Fibroblast of villous mesenchyme (primary cell): ENCODE data around the gene CHGA. TPM values are rescaled to one million over a fixed set of nuclear protein-coding genes. Genes with fewer than 3 reads are reported as not detected.

Source experiments
- DNase-seq: peaks from one replicate; pipeline ENCODE4 v3.0.0-alpha.2; 2010; ENCODE audit warnings: low read depth
- H3K4me3 ChIP-seq: 2 replicates; pipeline ENCODE4 v1.5.1; 2011; ENCODE audit warnings: low read depth, mild to moderate bottlenecking, low read length
- total RNA-seq: library from RNA; depleted of rRNA; stranded (reverse); fragments of >200 nt; gene quantifications from 2 replicates; pipeline ENCODE4 v1.2.3, GENCODE V29; 2012
- TF ChIP-seq, protein P1 (sequence below): IDR thresholded peaks from 2 replicates; pipeline ENCODE4 v1.5.1; 2012; ENCODE audit warnings: low read depth, mild to moderate bottlenecking, low read length; ENCODE audit not compliant: insufficient read depth

The CHGA gene
- total RNA-seq, 1 donor: not detected

DNA sequence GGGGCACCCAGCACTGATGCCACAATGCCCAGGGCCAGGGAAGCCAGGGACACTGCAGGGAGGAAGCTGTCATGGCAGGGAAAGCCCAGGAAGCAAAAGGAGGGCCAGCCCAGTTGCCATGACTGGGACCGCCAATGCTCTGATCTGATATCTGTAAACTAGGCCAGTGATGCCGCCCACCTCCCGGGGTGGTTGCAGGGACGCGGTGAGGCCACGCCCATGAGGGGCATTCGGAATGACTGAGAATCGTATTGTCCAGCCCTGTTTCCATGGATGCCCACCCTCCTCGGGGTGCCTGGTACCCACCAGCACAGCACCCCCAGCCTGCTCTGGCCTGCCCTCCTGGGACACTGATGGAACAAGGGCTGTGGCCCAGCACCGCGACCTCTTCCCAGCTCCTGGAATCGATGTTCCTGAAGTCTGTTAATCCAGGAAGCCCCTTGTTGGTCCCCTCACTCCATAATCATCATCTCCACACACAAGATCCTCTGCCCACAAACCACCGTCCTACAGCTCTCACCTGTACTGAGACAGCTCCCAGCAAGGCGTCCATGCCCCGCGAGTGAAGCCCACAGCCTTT, 48.7 kb downstream of the CHGA start:
- no peak for DNase-seq
- TF ChIP-seq, protein P1, sequence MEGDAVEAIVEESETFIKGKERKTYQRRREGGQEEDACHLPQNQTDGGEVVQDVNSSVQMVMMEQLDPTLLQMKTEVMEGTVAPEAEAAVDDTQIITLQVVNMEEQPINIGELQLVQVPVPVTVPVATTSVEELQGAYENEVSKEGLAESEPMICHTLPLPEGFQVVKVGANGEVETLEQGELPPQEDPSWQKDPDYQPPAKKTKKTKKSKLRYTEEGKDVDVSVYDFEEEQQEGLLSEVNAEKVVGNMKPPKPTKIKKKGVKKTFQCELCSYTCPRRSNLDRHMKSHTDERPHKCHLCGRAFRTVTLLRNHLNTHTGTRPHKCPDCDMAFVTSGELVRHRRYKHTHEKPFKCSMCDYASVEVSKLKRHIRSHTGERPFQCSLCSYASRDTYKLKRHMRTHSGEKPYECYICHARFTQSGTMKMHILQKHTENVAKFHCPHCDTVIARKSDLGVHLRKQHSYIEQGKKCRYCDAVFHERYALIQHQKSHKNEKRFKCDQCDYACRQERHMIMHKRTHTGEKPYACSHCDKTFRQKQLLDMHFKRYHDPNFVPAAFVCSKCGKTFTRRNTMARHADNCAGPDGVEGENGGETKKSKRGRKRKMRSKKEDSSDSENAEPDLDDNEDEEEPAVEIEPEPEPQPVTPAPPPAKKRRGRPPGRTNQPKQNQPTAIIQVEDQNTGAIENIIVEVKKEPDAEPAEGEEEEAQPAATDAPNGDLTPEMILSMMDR: no peak
- H3K4me3 ChIP-seq: no peak overlapping the region

DNA sequence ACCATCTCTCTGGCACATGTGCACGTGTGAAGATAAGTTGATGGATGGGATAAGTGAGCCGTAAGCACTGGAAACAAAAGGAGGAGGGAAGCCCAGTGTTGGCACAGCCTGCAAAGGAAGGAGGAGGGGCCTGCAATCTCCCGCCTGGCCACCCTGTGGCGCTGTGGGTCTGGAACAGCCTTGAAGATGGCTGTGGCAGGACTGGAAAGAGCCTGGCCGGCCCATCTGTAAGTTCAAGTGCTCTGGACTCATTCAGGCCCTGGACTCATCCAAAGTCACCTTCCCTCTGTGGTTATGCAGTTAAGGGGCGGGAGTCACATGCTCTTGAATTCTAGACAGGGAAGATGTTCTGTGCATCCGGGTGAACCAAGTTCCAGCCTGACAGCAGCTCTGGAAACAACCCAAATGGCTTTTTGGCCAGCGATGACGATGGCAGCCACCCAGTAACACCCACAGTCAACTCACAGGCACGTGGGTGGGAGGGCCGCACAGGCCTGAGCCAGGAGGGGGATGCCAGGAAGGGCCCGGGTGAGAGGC, 50.4 kb downstream of the CHGA start:
- TF ChIP-seq, protein P1: peak; percentile 78
- DNase-seq: peak; percentile 70
- no peak overlapping the region for H3K4me3 ChIP-seq

DNA sequence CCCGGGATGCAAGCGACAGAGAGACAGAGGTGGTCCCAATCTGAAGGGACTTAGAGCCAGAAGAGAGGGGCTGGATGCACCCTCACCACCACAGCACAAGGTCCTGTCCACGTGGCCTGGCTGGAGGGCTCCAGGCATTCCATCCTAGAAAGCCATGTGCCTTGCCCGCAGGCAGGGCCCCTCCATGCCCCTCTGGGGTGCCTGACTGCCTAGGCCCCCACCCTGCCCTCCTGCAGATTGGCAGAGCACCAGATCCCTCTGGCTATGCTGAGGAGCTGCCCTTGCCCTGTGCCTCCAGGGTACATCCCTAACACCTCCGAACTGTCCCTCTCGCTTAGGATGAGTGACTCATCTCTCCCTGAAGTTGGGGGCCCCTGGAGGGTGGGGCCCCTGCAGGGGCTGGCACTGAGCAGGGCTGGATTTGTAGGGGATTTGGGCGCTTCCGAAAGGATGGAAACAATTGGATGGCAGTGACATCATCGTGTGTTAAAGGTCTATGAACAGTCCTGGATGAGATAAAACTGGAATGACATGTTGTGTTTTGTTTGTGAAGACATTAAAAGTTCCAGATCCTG, 50.9 kb downstream of the CHGA start:
- TF ChIP-seq, protein P1: no peak
- peak; percentile 28 for DNase-seq
- no peak overlapping the region for H3K4me3 ChIP-seq

DNA sequence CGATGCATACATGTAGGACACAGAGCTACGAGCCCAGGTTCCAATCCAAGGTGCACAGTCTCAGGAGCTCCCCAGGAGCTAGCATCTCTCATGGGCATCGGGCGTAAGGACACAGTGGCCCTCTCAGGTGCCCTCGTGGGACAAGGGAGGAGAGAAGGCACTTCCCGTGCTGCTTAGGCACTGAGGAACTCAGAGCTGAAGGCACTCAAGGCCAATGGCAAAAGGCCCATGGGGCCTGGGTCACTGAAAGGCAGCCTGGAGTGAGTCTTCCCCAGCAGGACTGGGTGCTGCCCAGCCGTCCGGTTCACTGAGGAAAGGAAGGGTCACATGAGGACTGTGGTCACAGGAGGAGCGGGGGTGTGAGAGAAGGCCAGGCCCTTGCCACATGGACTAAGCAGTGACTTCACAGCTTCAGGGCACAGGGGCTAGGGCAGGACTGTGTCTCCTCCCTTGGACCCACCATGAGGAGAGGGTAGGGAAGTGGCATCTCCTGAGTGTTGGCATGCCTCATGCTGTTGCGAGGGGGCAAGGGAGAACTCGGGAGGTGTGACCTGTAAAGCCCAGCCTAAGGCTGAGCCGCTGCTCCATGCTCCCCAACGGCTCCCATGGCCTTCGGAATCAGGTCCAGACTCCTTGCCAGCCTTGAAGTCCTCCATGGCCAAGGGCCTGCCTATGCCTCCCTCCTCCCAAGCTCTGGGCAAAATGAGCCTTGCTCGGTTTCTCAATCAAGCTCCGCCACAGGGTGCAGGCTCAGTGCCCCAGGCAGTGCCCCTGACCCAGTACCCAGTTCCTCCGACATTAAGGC, 51.8 kb downstream of the CHGA start:
- TF ChIP-seq, protein P1: no peak
- H3K4me3 ChIP-seq: no peak overlapping the region
- DNase-seq: no peak

DNA sequence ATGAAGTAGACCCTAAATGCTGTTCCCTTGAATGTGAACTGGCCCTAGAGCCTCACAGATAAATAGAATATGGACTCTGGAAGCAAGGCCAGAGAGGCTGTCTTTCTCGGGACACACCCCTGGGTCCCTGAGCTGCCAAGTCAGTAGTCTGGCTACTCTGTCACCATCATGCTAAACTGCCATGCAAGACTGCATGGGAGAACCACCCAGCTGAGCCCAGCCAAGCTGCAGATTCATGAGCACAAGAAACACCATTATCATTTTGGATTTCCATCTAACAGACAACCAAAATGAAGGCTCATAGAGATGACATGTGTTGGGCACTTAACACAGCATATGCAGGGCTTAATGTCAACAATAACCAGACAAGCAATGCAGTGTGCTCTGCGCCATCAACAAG, 53.3 kb downstream of the CHGA start:
- no peak overlapping the region for H3K4me3 ChIP-seq
- DNase-seq: no peak
- TF ChIP-seq, protein P1: no peak

DNA sequence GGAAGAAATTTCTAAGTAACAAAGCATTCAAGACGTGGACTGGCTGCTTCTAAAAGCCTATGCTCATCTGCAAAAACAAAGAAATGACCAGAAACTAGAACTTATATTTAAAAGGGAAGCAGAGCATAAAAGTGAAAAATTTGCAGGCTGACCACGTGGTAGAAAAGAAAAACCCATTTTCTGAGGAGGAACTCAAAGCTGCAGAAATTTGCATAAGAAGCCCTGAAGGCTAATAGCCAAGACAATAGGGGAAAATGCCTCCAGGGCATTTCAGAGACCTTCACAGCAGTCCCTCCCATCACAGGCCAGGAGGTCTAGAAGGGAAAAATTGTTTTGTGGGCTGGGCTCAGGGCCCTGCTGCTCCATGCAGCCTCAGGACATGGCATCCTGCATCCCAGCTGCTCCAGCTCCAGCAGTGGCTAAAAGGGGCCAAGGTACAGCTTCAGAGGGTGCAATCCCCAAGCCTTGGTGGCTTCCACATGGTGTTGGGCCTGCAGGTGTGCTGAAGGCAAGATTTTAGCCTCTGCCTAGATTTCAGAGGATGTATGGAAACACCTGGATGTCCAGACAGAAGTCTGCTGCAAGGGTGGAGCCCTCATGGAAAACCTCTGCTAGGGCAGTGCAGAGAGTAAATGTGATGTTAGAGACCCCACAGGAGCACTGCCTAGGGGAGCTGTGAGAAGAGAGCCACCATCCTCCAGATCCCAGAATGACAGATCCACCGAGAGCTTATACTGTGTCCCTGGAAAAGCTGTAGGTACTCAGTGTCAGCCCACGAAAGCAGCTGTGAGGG, 55.5 kb downstream of the CHGA start:
- no peak overlapping the region for H3K4me3 ChIP-seq
- TF ChIP-seq, protein P1: no peak
- DNase-seq: no peak
